Endothelial cell of umbilical vein (primary cell): Measurements from ENCODE around the gene MIGA2.

Source experiments
- CTCF ChIP-seq, 2 donors: IDR thresholded peaks; 1 replicate in 1 of 2; 2 replicates in 1 of 2; pipeline ENCODE4 v1.5.1; 2011; ENCODE audit warnings: low read length in 2 of 2, mild to moderate bottlenecking in 2 of 2, moderate library complexity in 2 of 2, control low read depth in 1 of 2, inconsistent platforms in 1 of 2, low read depth in 1 of 2; ENCODE audit not compliant: insufficient read depth in 1 of 2; ENCODE audit errors: extremely low read depth in 1 of 2
- GATA2 ChIP-seq: IDR thresholded peaks from 2 replicates; pipeline ENCODE4 v1.7.0; 2011; ENCODE audit warnings: low read depth, mild to moderate bottlenecking, moderate library complexity, mixed read lengths, low read length; ENCODE audit not compliant: insufficient read length, insufficient read depth
- MAX ChIP-seq: IDR thresholded peaks from 2 replicates; pipeline ENCODE4 v1.6.1; 2011; ENCODE audit not compliant: insufficient read depth, insufficient read length
- POLR2A ChIP-seq: IDR thresholded peaks from 2 replicates; pipeline ENCODE4 v1.6.1; 2012; ENCODE audit warnings: low read depth, mild to moderate bottlenecking, control low read depth, low read length
- POLR2AphosphoS5 ChIP-seq: IDR thresholded peaks from 2 replicates; pipeline ENCODE4 v1.6.1; 2012; ENCODE audit warnings: low read depth, mild to moderate bottlenecking, control low read depth, low read length, moderate library complexity; ENCODE audit not compliant: insufficient read depth

GRCh38 chr9:129027224-129027684 lies 9.2 kb upstream of the MIGA2 start:
- no peak for TF ChIP-seq POLR2A
- TF ChIP-seq CTCF (IDR thresholded peaks at IDR 0.05; ENCODE audit: extremely low read depth in 1 of 2, insufficient read depth in 1 of 2, low read depth in 1 of 2, low read length in 2 of 2), result no peak
- TF ChIP-seq POLR2AphosphoS5, result no peak
- TF ChIP-seq MAX, result no peak
- TF ChIP-seq GATA2, result no peak
